HG02852 (cell line): ENCODE data around the gene SEC14L1.

ENCODE experiments used
- ATAC-seq: cut with Tn5 transposase; IDR thresholded peaks from one replicate; pipeline ENCODE4 v1.9.1; 2021; ENCODE audit warnings: mild to moderate bottlenecking, moderate library complexity; ENCODE audit not compliant: unreplicated experiment

SEC14L1 gene

GRCh38 chr17:77211681-77212080, 70.9 kb downstream of the SEC14L1 start:
- no peak for ATAC-seq

GRCh38 chr17:77212081-77212832, 71.5 kb downstream of the SEC14L1 start:
- peak; percentile 87 for ATAC-seq

GRCh38 chr17:77212833-77213777, 72.3 kb downstream of the SEC14L1 start:
- no peak for ATAC-seq

- no peak for ATAC-seq
Observed at GRCh38 chr17:77213778-77214132, 73.0 kb downstream of the SEC14L1 start.

- no peak for ATAC-seq
Observed at GRCh38 chr17:77214328-77214727, 73.6 kb downstream of the SEC14L1 start.

GRCh38 chr17:77214743-77215142, 74.0 kb downstream of the SEC14L1 start:
- ATAC-seq = no peak

GRCh38 chr17:77215281-77215680, 74.5 kb downstream of the SEC14L1 start:
- no peak for ATAC-seq

- no peak for ATAC-seq
Observed at GRCh38 chr17:77216486-77216885, 75.7 kb downstream of the SEC14L1 start.

GRCh38 chr17:77217123-77217522, 76.4 kb downstream of the SEC14L1 start:
- no peak for ATAC-seq

GRCh38 chr17:77217566-77217965, 76.8 kb downstream of the SEC14L1 start:
- ATAC-seq = no peak

- no peak for ATAC-seq
Observed at GRCh38 chr17:77218902-77219301, 78.1 kb downstream of the SEC14L1 start.

GRCh38 chr17:77222356-77222755, 81.6 kb downstream of the SEC14L1 start:
- no peak for ATAC-seq

GRCh38 chr17:77223642-77224420, 83.1 kb downstream of the SEC14L1 start:
- no peak for ATAC-seq

- ATAC-seq = no peak
Observed at GRCh38 chr17:77225265-77225664, 84.5 kb downstream of the SEC14L1 start.

- ATAC-seq = no peak
Observed at GRCh38 chr17:77227461-77228240, 86.9 kb downstream of the SEC14L1 start.

GRCh38 chr17:77228241-77228752, 87.5 kb downstream of the SEC14L1 start:
- ATAC-seq = no peak

- ATAC-seq = no peak
Observed at GRCh38 chr17:77228816-77229215, 88.0 kb downstream of the SEC14L1 start.

- no peak for ATAC-seq
Observed at GRCh38 chr17:77229786-77230435, 89.1 kb downstream of the SEC14L1 start.

GRCh38 chr17:77230436-77230830, 89.7 kb downstream of the SEC14L1 start:
- ATAC-seq = no peak
